A204.1 (cell line): ENCODE measurements around the gene PARP6.
A peak's percentile ranks its signal among the peaks of the same experiment; 100 is the strongest.
"Not testable (repeated sequence)": the region's sequence is repeated elsewhere in the genome, so short reads cannot be mapped to it uniquely, and the experiment has no call there.

Experiments used
- FAIRE-seq: peaks from 2 replicates; lab custom pipeline; 2012; peaks lifted over from hg19 to GRCh38; lab: Jason Lieb, UNC

PARP6 gene

GRCh38 chr15:72280751-72281150 is 8.4 kb upstream of the PARP6 start:
- FAIRE-seq: no peak

- no peak for FAIRE-seq
Measured at GRCh38 chr15:72278737-72279136, 6.4 kb upstream of the PARP6 start.

- no peak for FAIRE-seq
Measured at GRCh38 chr15:72276326-72276700, 4.0 kb upstream of the PARP6 start.

GRCh38 chr15:72275635-72276325 is 3.4 kb upstream of the PARP6 start:
- FAIRE-seq: not testable (repeated sequence)

GRCh38 chr15:72272997-72273352 is 621 bp upstream of the PARP6 start:
- FAIRE-seq: no peak

- no peak for FAIRE-seq
Measured at GRCh38 chr15:72271895-72272212, 500 bp downstream of the PARP6 start.

- FAIRE-seq: no peak
Measured at GRCh38 chr15:72271221-72271620, 1.1 kb downstream of the PARP6 start.

GRCh38 chr15:72269739-72270138 is 2.6 kb downstream of the PARP6 start:
- no peak for FAIRE-seq

GRCh38 chr15:72265031-72265430 is 7.3 kb downstream of the PARP6 start:
- no peak for FAIRE-seq

- no peak for FAIRE-seq
Measured at GRCh38 chr15:72252663-72253299, 19.6 kb downstream of the PARP6 start.

- FAIRE-seq: no peak
Measured at GRCh38 chr15:72249142-72249810, 23.1 kb downstream of the PARP6 start.

GRCh38 chr15:72248514-72248913 is 23.8 kb downstream of the PARP6 start:
- no peak for FAIRE-seq

- no peak for FAIRE-seq
Measured at GRCh38 chr15:72242775-72243370, 29.5 kb downstream of the PARP6 start.

- no peak for FAIRE-seq
Measured at GRCh38 chr15:72239652-72240051, 32.7 kb downstream of the PARP6 start.

- FAIRE-seq: no peak
Measured at GRCh38 chr15:72238586-72238985, 33.8 kb downstream of the PARP6 start.

- FAIRE-seq: no peak
Measured at GRCh38 chr15:72237853-72238224, 34.5 kb downstream of the PARP6 start.

GRCh38 chr15:72237029-72237852 is 35.1 kb downstream of the PARP6 start:
- no peak for FAIRE-seq

- FAIRE-seq: no peak
Measured at GRCh38 chr15:72236381-72237003, 35.9 kb downstream of the PARP6 start.

- no peak for FAIRE-seq
Measured at GRCh38 chr15:72235298-72235697, 37.1 kb downstream of the PARP6 start.

GRCh38 chr15:72233769-72234168 is 38.6 kb downstream of the PARP6 start:
- FAIRE-seq: no peak

GRCh38 chr15:72231833-72232478 is 40.4 kb downstream of the PARP6 start:
- FAIRE-seq: peak; percentile 65
